PC-3 (cell line): Measurements from ENCODE around the gene ARSG. TPM values are rescaled to one million over a fixed set of nuclear protein-coding genes. Genes with fewer than 3 reads are reported as not detected.
"Not testable (repeated sequence)": the region's sequence is repeated elsewhere in the genome, so short reads cannot be mapped to it uniquely, and the experiment has no call there.

Source experiments
- ATAC-seq: fragments of 200-7000 bp; cut with Tn5 transposase; 2 replicates; pipeline ENCODE4 v1.9.1; 2020; ENCODE audit warnings: mild to moderate bottlenecking, moderate library complexity
- BruUV-seq: library from RNA; stranded (reverse); fragments of 400-500 nt; replicated peaks from 2 replicates; lab custom pipeline; 2021; lab: Mats Ljungman, UMichigan
- CTCF ChIA-PET: fragments of 300-600 bp; sonication (Branson Sonifier 250); formaldehyde crosslinking; loops from one replicate; lab custom pipeline; 2022; ENCODE audit warnings: antibody characterized with exemption; lab: Charles Lee
- POLR2A ChIA-PET: fragments of 300-600 bp; sonication (Branson Sonifier 250); formaldehyde crosslinking; loops from one replicate; lab custom pipeline; 2022; ENCODE audit warnings: antibody characterized with exemption; ENCODE audit not compliant: unreplicated experiment; lab: Charles Lee
- DNase-seq: peaks from one replicate; pipeline ENCODE4 v3.0.0-alpha.2; 2015
- H2AFZ ChIP-seq: fragments of 300-600 bp; sonication (generic); 2 replicates; pipeline ENCODE4 v1.6.0; 2016; ENCODE audit warnings: antibody characterized with exemption, low read length
- H3F3A ChIP-seq: fragments of 300-600 bp; sonication (generic); one replicate; pipeline ENCODE4 v1.6.0; 2017; ENCODE audit warnings: antibody characterized with exemption, low read length, control low read depth, mild to moderate bottlenecking; ENCODE audit not compliant: unreplicated experiment
- H3K27ac ChIP-seq: fragments of 300-600 bp; sonication (generic); 2 replicates; pipeline ENCODE4 v1.5.1; 2016; ENCODE audit warnings: mild to moderate bottlenecking, low read length
- H3K27me3 ChIP-seq: fragments of 300-600 bp; sonication (generic); 2 replicates; pipeline ENCODE4 v1.6.1; 2016; ENCODE audit warnings: low read length, mixed read lengths
- H3K36me3 ChIP-seq: fragments of 300-600 bp; sonication (generic); 2 replicates; pipeline ENCODE4 v1.6.1; 2016; ENCODE audit warnings: low read depth, mixed run types, low read length, mixed read lengths
- H3K4me1 ChIP-seq: fragments of 300-600 bp; sonication (generic); 2 replicates; pipeline ENCODE4 v1.5.1; 2016; ENCODE audit warnings: low read length; ENCODE audit not compliant: insufficient read depth
- H3K4me2 ChIP-seq: fragments of 300-600 bp; sonication (generic); 2 replicates; pipeline ENCODE4 v1.6.0; 2016; ENCODE audit warnings: low read length
- H3K4me3 ChIP-seq: fragments of 300-600 bp; sonication (generic); 2 replicates; pipeline ENCODE4 v1.5.1; 2016; ENCODE audit warnings: mild to moderate bottlenecking, low read length, mixed read lengths
- H3K79me2 ChIP-seq: fragments of 300-600 bp; sonication (generic); 2 replicates; pipeline ENCODE4 v1.6.1; 2017; ENCODE audit warnings: low read length, mixed read lengths
- H3K9ac ChIP-seq: fragments of 300-600 bp; sonication (generic); 2 replicates; pipeline ENCODE4 v1.6.0; 2016; ENCODE audit warnings: mild to moderate bottlenecking, low read length
- H3K9me2 ChIP-seq: fragments of 300-600 bp; sonication (generic); replicated peaks from 2 replicates; pipeline ENCODE4 v1.6.1; 2016; ENCODE audit warnings: mixed run types, low read length, mixed read lengths
- H3K9me3 ChIP-seq: fragments of 300-600 bp; sonication (generic); 2 replicates; pipeline ENCODE4 v1.6.1; 2016; ENCODE audit warnings: low read length, mixed read lengths
- H4K20me1 ChIP-seq: fragments of 300-600 bp; sonication (generic); 2 replicates; pipeline ENCODE4 v1.6.1; 2016; ENCODE audit warnings: low read length, mixed read lengths
- EZH2 ChIP-seq: fragments of 300-600 bp; sonication (generic); IDR thresholded peaks from one replicate; pipeline ENCODE4 v1.6.1; 2017; ENCODE audit warnings: antibody characterized with exemption, mild to moderate bottlenecking, low read length; ENCODE audit not compliant: unreplicated experiment
- EZH2phosphoT487 ChIP-seq: fragments of 300-600 bp; sonication (generic); IDR thresholded peaks from 2 replicates; pipeline ENCODE4 v1.6.1; 2018; ENCODE audit warnings: mild to moderate bottlenecking, antibody characterized with exemption, low read length, borderline replicate concordance
- intact Hi-C: fragments of 100-400 bp; cut with micrococcal nuclease; formaldehyde crosslinking; loops from 2 replicates; pipeline ENCODE4 v1.9.0; 2023
- total RNA-seq: library from RNA; depleted of rRNA; stranded (reverse); fragments of >200 nt; gene quantifications from 2 replicates; pipeline ENCODE4 v1.2.3, GENCODE V29; 2014
- TF ChIP-seq, protein P1 (sequence below): fragments of 300-600 bp; sonication (generic); conservative IDR thresholded peaks from 2 replicates; pipeline ENCODE4 v1.5.1; 2017; ENCODE audit warnings: antibody characterized with exemption, low read depth, mild to moderate bottlenecking, low read length

The ARSG gene
- total RNA-seq, 1 experiment from 2014 or later = 2.1 TPM

DNA sequence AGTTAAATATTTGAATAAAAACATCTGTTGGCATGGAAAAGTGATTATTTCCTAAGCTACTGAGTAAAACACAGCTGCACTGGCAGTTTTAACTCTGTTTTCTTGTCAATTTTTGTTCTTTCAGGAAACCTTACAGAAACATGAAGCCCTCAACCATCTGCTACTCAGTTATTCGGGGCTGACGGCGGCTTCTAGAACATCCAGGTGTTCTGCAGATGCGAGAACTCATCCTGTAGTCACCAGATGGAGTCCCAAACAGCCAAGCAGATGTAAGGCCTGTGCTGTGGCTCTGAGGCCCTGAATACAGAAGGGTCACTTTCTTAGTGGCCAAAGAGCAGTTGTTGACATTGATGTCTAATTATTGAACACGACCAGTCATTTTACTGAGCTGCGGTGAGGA is 15.5 kb downstream of the ARSG start:
- Histone ChIP-seq H3K9ac (no peak overlapping the region), H3K4me3 (no peak overlapping the region), H3K27me3 (no peaks in the 10 kb centered on the region), H3K36me3 (no peaks in the 10 kb centered on the region), H3K27ac (no peak overlapping the region), H2AFZ (no peak overlapping the region), H3K9me2 (no peaks in the 10 kb centered on the region), H3K4me1 (peaks cover 15% of the 10 kb centered on the region), H3F3A (no peaks in the 10 kb centered on the region), H3K9me3 (no peaks in the 10 kb centered on the region), H3K4me2 (no peak overlapping the region), H4K20me1 (no peaks in the 10 kb centered on the region), H3K79me2 (no peaks in the 10 kb centered on the region)
- ATAC-seq = no peak
- POLR2A ChIA-PET = no interaction called here
- CTCF ChIA-PET = no interaction called here
- no peak for DNase-seq
- no peak for TF ChIP-seq EZH2
- TF ChIP-seq, protein P1, sequence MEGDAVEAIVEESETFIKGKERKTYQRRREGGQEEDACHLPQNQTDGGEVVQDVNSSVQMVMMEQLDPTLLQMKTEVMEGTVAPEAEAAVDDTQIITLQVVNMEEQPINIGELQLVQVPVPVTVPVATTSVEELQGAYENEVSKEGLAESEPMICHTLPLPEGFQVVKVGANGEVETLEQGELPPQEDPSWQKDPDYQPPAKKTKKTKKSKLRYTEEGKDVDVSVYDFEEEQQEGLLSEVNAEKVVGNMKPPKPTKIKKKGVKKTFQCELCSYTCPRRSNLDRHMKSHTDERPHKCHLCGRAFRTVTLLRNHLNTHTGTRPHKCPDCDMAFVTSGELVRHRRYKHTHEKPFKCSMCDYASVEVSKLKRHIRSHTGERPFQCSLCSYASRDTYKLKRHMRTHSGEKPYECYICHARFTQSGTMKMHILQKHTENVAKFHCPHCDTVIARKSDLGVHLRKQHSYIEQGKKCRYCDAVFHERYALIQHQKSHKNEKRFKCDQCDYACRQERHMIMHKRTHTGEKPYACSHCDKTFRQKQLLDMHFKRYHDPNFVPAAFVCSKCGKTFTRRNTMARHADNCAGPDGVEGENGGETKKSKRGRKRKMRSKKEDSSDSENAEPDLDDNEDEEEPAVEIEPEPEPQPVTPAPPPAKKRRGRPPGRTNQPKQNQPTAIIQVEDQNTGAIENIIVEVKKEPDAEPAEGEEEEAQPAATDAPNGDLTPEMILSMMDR = no peak
- no peak for TF ChIP-seq EZH2phosphoT487
- BruUV-seq = no TSS peak
- intact Hi-C loops = no loop called here

DNA sequence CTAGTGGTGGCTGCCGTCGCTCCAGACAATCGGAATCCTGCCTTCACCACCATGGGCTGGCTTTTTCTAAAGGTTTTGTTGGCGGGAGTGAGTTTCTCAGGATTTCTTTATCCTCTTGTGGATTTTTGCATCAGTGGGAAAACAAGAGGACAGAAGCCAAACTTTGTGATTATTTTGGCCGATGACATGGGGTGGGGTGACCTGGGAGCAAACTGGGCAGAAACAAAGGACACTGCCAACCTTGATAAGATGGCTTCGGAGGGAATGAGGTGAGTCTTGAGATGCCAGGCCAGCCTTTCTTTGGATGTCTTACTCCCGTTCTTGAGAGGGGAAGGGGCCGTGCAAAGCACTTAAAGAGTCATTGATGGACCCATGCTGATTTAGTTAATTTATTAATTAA is 16.1 kb downstream of the ARSG start:
- TF ChIP-seq EZH2 (no peak), EZH2phosphoT487 (no peak)
- TF ChIP-seq, protein P1 = no peak
- no peaks in the 10 kb centered on the region for H3F3A ChIP-seq
- H3K4me3 ChIP-seq = no peak overlapping the region
- H3K4me2 ChIP-seq = no peak overlapping the region
- ChIA-PET CTCF (no interaction called here), POLR2A (no interaction called here)
- no peak overlapping the region for H3K27ac ChIP-seq
- H2AFZ ChIP-seq = no peak overlapping the region
- no peak for DNase-seq
- H3K9me2 ChIP-seq = no peaks in the 10 kb centered on the region
- H3K27me3 ChIP-seq = no peaks in the 10 kb centered on the region
- no peak for ATAC-seq
- no peak overlapping the region for H3K9ac ChIP-seq
- intact Hi-C loops = no loop called here
- H3K9me3 ChIP-seq = no peaks in the 10 kb centered on the region
- no peaks in the 10 kb centered on the region for H3K36me3 ChIP-seq
- H3K79me2 ChIP-seq = no peaks in the 10 kb centered on the region
- no peaks in the 10 kb centered on the region for H4K20me1 ChIP-seq
- BruUV-seq = no TSS peak
- H3K4me1 ChIP-seq = peaks cover 21% of the 10 kb centered on the region

DNA sequence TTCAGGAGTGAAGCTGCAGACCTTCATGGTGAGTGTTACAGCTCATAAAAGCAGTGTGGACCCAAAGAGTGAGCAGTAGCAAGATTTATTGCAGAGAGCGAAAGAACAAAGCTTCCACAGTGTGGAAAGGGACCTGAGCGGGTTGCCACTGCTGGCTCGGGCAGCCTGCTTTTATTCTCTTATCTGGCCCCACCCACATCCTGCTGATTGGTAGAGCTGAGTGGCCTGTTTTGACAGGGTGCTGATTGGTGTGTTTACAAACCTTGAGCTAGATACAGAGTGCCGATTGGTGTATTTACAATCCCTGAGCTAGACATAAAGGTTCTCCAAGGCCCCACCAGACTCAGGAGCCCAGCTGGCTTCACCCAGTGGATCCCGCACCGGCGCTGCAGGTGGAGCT is 17.2 kb downstream of the ARSG start:
- H3K27me3 ChIP-seq, H3K79me2 ChIP-seq, H3K9me2 ChIP-seq, ATAC-seq, DNase-seq, H3K4me3 ChIP-seq, H3K27ac ChIP-seq, H3K4me2 ChIP-seq, H3K36me3 ChIP-seq, POLR2A ChIA-PET, BruUV-seq, H3F3A ChIP-seq, H3K9ac ChIP-seq, H2AFZ ChIP-seq, CTCF ChIA-PET, intact Hi-C loops, H4K20me1 ChIP-seq, H3K9me3 ChIP-seq: not testable (repeated sequence)
- H3K4me1 ChIP-seq = peaks cover 31% of the 10 kb centered on the region

DNA sequence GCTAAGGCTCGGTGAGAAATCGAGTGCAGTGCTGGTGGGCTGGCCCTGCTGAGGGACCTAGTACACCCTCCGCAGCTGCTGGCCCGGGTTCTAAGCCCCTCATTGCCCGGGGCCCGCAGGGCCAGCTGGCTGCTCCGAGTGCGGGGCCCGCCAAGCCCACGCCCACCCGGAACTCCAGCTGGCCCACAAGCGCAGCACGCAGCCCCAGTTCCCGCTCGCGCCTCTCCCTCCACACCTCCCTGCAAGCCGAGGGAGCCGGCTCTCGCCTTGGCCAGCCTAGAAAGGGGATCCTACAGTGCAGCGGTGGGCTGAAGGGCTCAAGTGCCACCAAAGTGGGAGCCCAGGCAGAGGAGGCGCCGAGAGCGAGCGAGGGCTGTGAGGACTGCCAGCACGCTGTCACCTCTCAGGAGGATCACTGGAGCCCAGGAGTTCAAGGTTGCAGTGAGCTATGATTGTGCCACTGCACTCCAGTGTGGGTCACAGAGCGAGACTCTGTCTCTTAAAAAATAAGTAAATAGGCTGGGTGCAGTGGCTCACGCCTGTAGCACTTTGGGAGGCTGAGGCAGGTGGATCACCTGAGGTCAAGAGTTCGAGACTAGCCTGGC is 17.9 kb downstream of the ARSG start:
- H3K27me3 ChIP-seq, H3K36me3 ChIP-seq, H2AFZ ChIP-seq, H4K20me1 ChIP-seq, H3F3A ChIP-seq, POLR2A ChIA-PET, H3K9me2 ChIP-seq, ATAC-seq, CTCF ChIA-PET, H3K27ac ChIP-seq, DNase-seq, intact Hi-C loops, H3K4me3 ChIP-seq, H3K9ac ChIP-seq, H3K9me3 ChIP-seq, H3K4me2 ChIP-seq, BruUV-seq, H3K79me2 ChIP-seq: not testable (repeated sequence)
- H3K4me1 ChIP-seq = peaks cover 31% of the 10 kb centered on the region
